Kidney (tissue), 14 donors: ENCODE data around the gene MX1. TPM values are rescaled to one million over a fixed set of nuclear protein-coding genes. Genes with fewer than 3 reads are reported as not detected.
A peak's percentile ranks its signal among the peaks of the same experiment; 100 is the strongest.

ENCODE experiments used
- DNase-seq, 5 donors: peaks; one replicate each; pipeline ENCODE4 v3.0.0-alpha.2; 2013 to 2020
- FAIRE-seq: peaks from 2 replicates; lab custom pipeline; 2012; peaks lifted over from hg19 to GRCh38; lab: Jason Lieb, UNC
- H3K27ac ChIP-seq, 2 donors: one replicate each; pipeline ENCODE4 v1.7.0; 2013; ENCODE audit warnings: low read depth in 2 of 2, low read length in 2 of 2, inconsistent platforms in 1 of 2
- H3K27me3 ChIP-seq: one replicate; pipeline ENCODE4 v1.7.1; 2013; ENCODE audit warnings: low read length, inconsistent platforms; ENCODE audit not compliant: control insufficient read depth, insufficient read depth
- H3K36me3 ChIP-seq, 3 donors: one replicate each; pipeline versions ENCODE4 v1.7.0 to v1.7.1; 2013; ENCODE audit warnings: low read length in 3 of 3, control low read depth in 1 of 3, inconsistent platforms in 1 of 3; ENCODE audit not compliant: insufficient read depth in 3 of 3, control insufficient read depth in 2 of 3
- H3K4me1 ChIP-seq, 3 donors: one replicate each; pipeline versions ENCODE4 v1.7.0 to v1.7.1; 2013; ENCODE audit warnings: low read length in 3 of 3, inconsistent platforms in 1 of 3, low read depth in 1 of 3; ENCODE audit not compliant: control insufficient read depth in 2 of 3, insufficient read depth in 2 of 3
- H3K4me3 ChIP-seq, 3 donors: one replicate each; pipeline versions ENCODE4 v1.7.0 to v1.8.1; 2013; ENCODE audit warnings: low read length in 3 of 3, control low read depth in 1 of 3, inconsistent platforms in 1 of 3
- H3K9ac ChIP-seq, 3 donors: one replicate each; pipeline versions ENCODE4 v1.7.0 to v1.7.1; 2013; ENCODE audit warnings: low read length in 3 of 3, control low read depth in 1 of 3, inconsistent platforms in 1 of 3
- H3K9me3 ChIP-seq, 3 donors: one replicate each; pipeline versions ENCODE4 v1.7.0 to v1.7.1; 2013; ENCODE audit warnings: low read length in 3 of 3, control low read depth in 1 of 3, inconsistent platforms in 1 of 3; ENCODE audit not compliant: control insufficient read depth in 2 of 3, insufficient read depth in 1 of 3
- intact Hi-C: fragments of 100-400 bp; cut with DNase I; formaldehyde crosslinking; loops from one replicate; pipeline ENCODE4 v1.11.1; 2022
- polyA plus RNA-seq: library from polyadenylated mRNA; stranded (reverse); fragments of 350-450 nt; fragmentation: Illumina TruSeq; extraction: RNeasy Lipid Tissue Mini Kit (QIAGEN cat#74804); gene quantifications from one replicate; pipeline ENCODE4 v1.2.3, GENCODE V29; 2014; ENCODE audit warnings: low read depth, low replicate concordance; ENCODE audit not compliant: insufficient read depth
- total RNA-seq: library from RNA; stranded (reverse); fragmentation: NEBNext Ultra II Directional; extraction: Animal tissue kit (Norgen Biotek cat#: 25700); gene quantifications from one replicate; pipeline ENCODE4 v1.2.1, GENCODE V29; 2021
- TF ChIP-seq, protein P1 (sequence below): IDR thresholded peaks from 3 replicates; pipeline ENCODE4 v1.5.1; 2012; ENCODE audit warnings: mild to moderate bottlenecking, moderate library complexity, borderline replicate concordance; ENCODE audit not compliant: insufficient read depth; ENCODE audit errors: extremely low read depth
- donor health status: control.
- donor health status: control.
- donor health status: control.
- donor health status: control.
- donor health status: control.
- donor health status: DM: yes; HTN: yes; CAD: no.
- donor health status: Normal renal cell carcinoma (clear cell type).

MX1 gene
- total and polyA plus RNA-seq, 2 donors from 2014 or later: 22.9 to 47.4 TPM

DNA sequence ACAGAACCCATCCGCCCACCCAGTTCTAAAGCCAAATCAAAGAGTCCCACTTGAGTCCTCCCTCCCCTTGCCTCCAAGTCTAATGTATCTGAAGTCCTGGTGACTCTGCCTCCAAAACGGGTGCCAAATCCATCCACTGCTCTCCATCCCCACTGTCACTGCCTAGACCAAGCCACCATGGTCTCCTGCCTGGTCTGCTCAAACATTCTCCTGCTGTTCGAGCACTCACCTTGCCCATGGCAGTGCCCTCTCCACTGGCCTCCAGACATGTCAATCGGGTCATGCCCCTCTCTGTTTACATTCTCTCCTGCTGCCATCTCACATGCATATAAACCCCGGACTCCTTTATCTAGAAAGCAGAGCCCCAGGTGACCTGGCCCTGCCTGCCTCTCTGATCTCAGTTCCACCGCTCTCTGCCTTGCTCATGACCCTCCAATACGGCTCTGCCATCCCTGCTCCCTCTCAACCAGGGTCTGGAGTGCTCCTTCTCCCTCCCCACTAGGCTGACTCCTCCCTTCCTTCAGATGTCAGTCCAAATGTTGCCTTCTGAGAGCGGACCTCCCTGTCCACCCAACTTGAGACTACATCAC is 32.1 kb upstream of the MX1 start:
- H3K36me3 ChIP-seq: no peaks in the 10 kb centered on the region
- intact Hi-C loops: no loop called here
- DNase-seq: peak in 1 of 5 donors; percentile 25
- H3K4me1 ChIP-seq: no peaks in the 10 kb centered on the region
- no peak overlapping the region for H3K4me3 ChIP-seq
- H3K27ac ChIP-seq: no peak overlapping the region
- FAIRE-seq: no peak
- H3K9me3 ChIP-seq: no peaks in the 10 kb centered on the region
- no peaks in the 10 kb centered on the region for H3K27me3 ChIP-seq
- no peak overlapping the region for H3K9ac ChIP-seq
- TF ChIP-seq, protein P1, sequence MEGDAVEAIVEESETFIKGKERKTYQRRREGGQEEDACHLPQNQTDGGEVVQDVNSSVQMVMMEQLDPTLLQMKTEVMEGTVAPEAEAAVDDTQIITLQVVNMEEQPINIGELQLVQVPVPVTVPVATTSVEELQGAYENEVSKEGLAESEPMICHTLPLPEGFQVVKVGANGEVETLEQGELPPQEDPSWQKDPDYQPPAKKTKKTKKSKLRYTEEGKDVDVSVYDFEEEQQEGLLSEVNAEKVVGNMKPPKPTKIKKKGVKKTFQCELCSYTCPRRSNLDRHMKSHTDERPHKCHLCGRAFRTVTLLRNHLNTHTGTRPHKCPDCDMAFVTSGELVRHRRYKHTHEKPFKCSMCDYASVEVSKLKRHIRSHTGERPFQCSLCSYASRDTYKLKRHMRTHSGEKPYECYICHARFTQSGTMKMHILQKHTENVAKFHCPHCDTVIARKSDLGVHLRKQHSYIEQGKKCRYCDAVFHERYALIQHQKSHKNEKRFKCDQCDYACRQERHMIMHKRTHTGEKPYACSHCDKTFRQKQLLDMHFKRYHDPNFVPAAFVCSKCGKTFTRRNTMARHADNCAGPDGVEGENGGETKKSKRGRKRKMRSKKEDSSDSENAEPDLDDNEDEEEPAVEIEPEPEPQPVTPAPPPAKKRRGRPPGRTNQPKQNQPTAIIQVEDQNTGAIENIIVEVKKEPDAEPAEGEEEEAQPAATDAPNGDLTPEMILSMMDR: no peak

DNA sequence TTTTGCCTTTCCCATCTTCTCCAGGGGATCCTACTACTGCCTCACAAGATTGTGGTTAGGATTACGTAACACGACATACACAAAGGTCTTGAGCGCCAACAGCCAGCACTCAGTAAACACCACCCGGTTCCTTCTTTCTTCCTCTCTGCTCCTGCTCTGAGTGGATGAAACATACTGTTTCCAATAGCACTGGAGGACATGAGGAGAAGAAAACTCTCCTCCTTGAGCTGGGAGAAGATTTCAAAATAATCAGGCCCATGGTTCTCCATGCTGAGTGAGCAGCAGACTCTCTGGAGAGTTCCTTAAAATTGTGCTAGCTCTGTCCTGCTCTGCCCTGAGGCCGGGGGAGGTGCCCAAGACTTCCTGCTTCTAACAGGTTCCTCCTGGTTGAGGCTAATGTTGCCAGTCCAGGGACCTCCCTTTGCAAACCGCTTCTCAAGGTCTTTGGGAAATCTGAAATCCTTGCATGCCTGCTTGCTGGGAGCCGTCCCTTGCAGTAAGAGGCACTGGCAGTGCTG is 29.4 kb upstream of the MX1 start:
- Histone ChIP-seq H3K9me3 (no peaks in the 10 kb centered on the region), H3K36me3 (no peaks in the 10 kb centered on the region), H3K4me3 (no peak overlapping the region), H3K27ac (no peak overlapping the region), H3K4me1 (no peaks in the 10 kb centered on the region), H3K27me3 (no peaks in the 10 kb centered on the region), H3K9ac (no peak overlapping the region)
- TF ChIP-seq, protein P1: no peak
- DNase-seq: peak; percentile 41 to 88 (median 45)
- FAIRE-seq: no peak
- intact Hi-C loops: no loop called here

DNA sequence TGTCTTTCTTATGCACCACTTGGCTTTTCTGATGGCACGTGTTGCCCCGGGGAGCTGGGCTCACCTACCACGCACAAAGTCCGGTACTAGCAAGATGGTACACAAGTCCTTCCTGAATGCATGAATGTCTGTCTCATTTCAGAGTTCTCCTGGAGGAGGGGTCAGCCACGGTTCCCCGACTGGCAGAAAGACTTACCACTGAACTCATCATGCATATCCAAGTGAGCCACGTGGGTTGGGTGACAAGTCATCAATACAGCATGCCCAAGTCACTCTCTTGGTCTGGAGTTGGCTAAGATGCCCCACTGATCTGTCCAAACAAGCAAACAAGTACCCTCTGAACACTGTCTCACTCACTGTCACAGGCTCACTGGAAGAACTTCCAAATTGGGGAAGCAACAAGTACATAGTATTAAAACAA is 28.6 kb upstream of the MX1 start:
- no peak overlapping the region for H3K9ac ChIP-seq
- FAIRE-seq: no peak

More for the DNA sequence above, 28.6 kb upstream of the MX1 start:
- no peak overlapping the region for H3K4me3 ChIP-seq
- H3K27me3 ChIP-seq: no peaks in the 10 kb centered on the region
- peaks cover 0 to 2% (median 0%) of the 10 kb centered on the region in 3 donors for H3K36me3 ChIP-seq
- H3K27ac ChIP-seq: no peak overlapping the region
- DNase-seq: peak in 1 of 5 donors; percentile 23
- TF ChIP-seq, protein P1: no peak
- intact Hi-C loops: no loop called here
- H3K9me3 ChIP-seq: no peaks in the 10 kb centered on the region
- H3K4me1 ChIP-seq: no peaks in the 10 kb centered on the region
